CD14-positive monocyte (primary cell): Measurements from ENCODE around the gene CLIP4. TPM values are rescaled to one million over a fixed set of nuclear protein-coding genes. Genes with fewer than 3 reads are reported as not detected.

Experiments
- DNase-seq, 3 donors: peaks; one replicate each; pipeline ENCODE4 v3.0.0-alpha.2; 2011 to 2022
- H2AFZ ChIP-seq: 2 replicates; pipeline ENCODE4 v1.6.0; 2012; ENCODE audit warnings: mild to moderate bottlenecking, low read depth, low read length, inconsistent platforms; ENCODE audit not compliant: insufficient read depth, poor library complexity, severe bottlenecking
- H3K27ac ChIP-seq, 2 donors: 1 replicate in 1 of 2; 2 replicates in 1 of 2; pipeline ENCODE4 v1.5.1; 2012 to 2013; ENCODE audit warnings: low read length in 2 of 2, control low read depth in 1 of 2, inconsistent platforms in 1 of 2, low read depth in 1 of 2, mild to moderate bottlenecking in 1 of 2
- H3K27me3 ChIP-seq, 2 donors: one replicate each; pipeline versions ENCODE4 v1.6.0 to v1.6.1; 2011 to 2013; ENCODE audit warnings: low read length in 2 of 2; ENCODE audit not compliant: control insufficient read depth in 2 of 2, insufficient read depth in 2 of 2
- H3K36me3 ChIP-seq, 2 donors: replicated peaks in 1 of 2; 1 replicate in 1 of 2; 2 replicates in 1 of 2; pipeline versions ENCODE4 v1.5.1 to v1.6.1; 2012 to 2013; ENCODE audit warnings: low read length in 2 of 2, control low read depth in 1 of 2, inconsistent platforms in 1 of 2, mild to moderate bottlenecking in 1 of 2; ENCODE audit not compliant: insufficient read depth in 2 of 2, control insufficient read depth in 1 of 2
- H3K4me1 ChIP-seq, 2 donors: 1 replicate in 1 of 2; 2 replicates in 1 of 2; pipeline versions ENCODE4 v1.5.1 to v1.6.1; 2012 to 2013; ENCODE audit warnings: low read length in 2 of 2, control low read depth in 1 of 2, inconsistent platforms in 1 of 2, mild to moderate bottlenecking in 1 of 2, moderate library complexity in 1 of 2; ENCODE audit not compliant: insufficient read depth in 2 of 2, control insufficient read depth in 1 of 2
- H3K4me2 ChIP-seq: replicated peaks from 2 replicates; pipeline ENCODE3; 2012; ENCODE audit warnings: low read length, moderate library complexity, mild to moderate bottlenecking; ENCODE audit not compliant: poor library complexity, severe bottlenecking; ENCODE audit errors: extremely low read depth
- H3K4me3 ChIP-seq, 3 experiments: fragments of 200-600 bp in 1 of 3; sonication (generic) in 1 of 3; replicated peaks in 1 of 3; 1 replicate in 2 of 3; 2 replicates in 1 of 3; pipeline ENCODE4 v1.5.1; 2011 to 2013; ENCODE audit warnings: low read length in 3 of 3, mild to moderate bottlenecking in 3 of 3, control low read depth in 2 of 3, low read depth in 2 of 3, inconsistent platforms in 1 of 3, moderate library complexity in 1 of 3
- H3K79me2 ChIP-seq: 2 replicates; pipeline ENCODE4 v1.6.0; 2012; ENCODE audit warnings: mild to moderate bottlenecking, control low read depth, inconsistent platforms, low read length, moderate library complexity; ENCODE audit not compliant: insufficient read depth
- H3K9ac ChIP-seq: 2 replicates; pipeline ENCODE4 v1.6.0; 2017; ENCODE audit warnings: low read length, mild to moderate bottlenecking; ENCODE audit not compliant: insufficient read depth, poor library complexity, severe bottlenecking
- H3K9me3 ChIP-seq, 2 donors: replicated peaks in 1 of 2; 1 replicate in 1 of 2; 2 replicates in 1 of 2; pipeline versions ENCODE4 v1.5.1 to v1.6.1; 2012 to 2013; ENCODE audit warnings: low read length in 2 of 2, control low read depth in 1 of 2; ENCODE audit not compliant: control insufficient read depth in 1 of 2, insufficient read depth in 1 of 2
- H4K20me1 ChIP-seq: 2 replicates; pipeline ENCODE4 v1.6.0; 2012; ENCODE audit warnings: mild to moderate bottlenecking, low read length, control low read depth, moderate library complexity; ENCODE audit not compliant: insufficient read depth
- H3K27ac Mint-ChIP-seq, 7 donors: one replicate each; pipeline ENCODE4 v1.8.0; 2020; ENCODE audit warnings: mild to moderate bottlenecking in 7 of 7, mixed read lengths in 7 of 7, moderate library complexity in 6 of 7, inconsistent platforms in 2 of 7
- H3K27me3 Mint-ChIP-seq, 3 donors: one replicate each; pipeline ENCODE4 v1.8.0; 2021 to 2022; ENCODE audit warnings: low read depth in 3 of 3, mild to moderate bottlenecking in 3 of 3, mixed read lengths in 3 of 3, moderate library complexity in 3 of 3, inconsistent platforms in 1 of 3
- H3K36me3 Mint-ChIP-seq, 2 donors: one replicate each; pipeline ENCODE4 v1.8.0; 2020; ENCODE audit warnings: mixed read lengths in 2 of 2, inconsistent platforms in 1 of 2, mild to moderate bottlenecking in 1 of 2
- H3K4me1 Mint-ChIP-seq: one replicate; pipeline ENCODE4 v1.8.0; 2020; ENCODE audit warnings: mild to moderate bottlenecking, mixed read lengths
- H3K4me3 Mint-ChIP-seq, 2 donors: one replicate each; pipeline ENCODE4 v1.8.0; 2020; ENCODE audit warnings: mild to moderate bottlenecking in 2 of 2, mixed read lengths in 2 of 2, moderate library complexity in 1 of 2
- H3K9me3 Mint-ChIP-seq, 7 donors: one replicate each; pipeline ENCODE4 v1.8.0; 2020 to 2022; ENCODE audit warnings: mixed read lengths in 7 of 7, mild to moderate bottlenecking in 6 of 7, moderate library complexity in 6 of 7, inconsistent platforms in 2 of 7
- CTCF ChIP-seq: fragments of 200-600 bp; IDR thresholded peaks from one replicate; pipeline ENCODE4 v1.8.0; 2022; ENCODE audit warnings: antibody characterized with exemption, mild to moderate bottlenecking
- WGBS: methylation state at CpG from one replicate; pipeline ENCODE4 v1.1.5; 2013; ENCODE audit warnings: missing lambda C conversion rate; ENCODE audit not compliant: insufficient coverage; 5-methylcytosine and 5-hydroxymethylcytosine counted together
- intact Hi-C, 2 donors: fragments of 100-400 bp; cut with micrococcal nuclease; formaldehyde crosslinking; loops; one replicate each; pipeline versions ENCODE4 v1.15.0 to v1.15.1; 2023
- polyA plus RNA-seq, 3 donors: library from polyadenylated mRNA; depleted of rRNA in 1 of 3; unstranded in 2 of 3; stranded (reverse) in 1 of 3; fragments of 300-500 nt in 2 of 3; fragments of >200 nt in 1 of 3; fragmentation: Illumina TruSeq in 2 of 3; gene quantifications; 1 replicate in 2 of 3; 2 replicates in 1 of 3; pipeline ENCODE4 v1.2.3, GENCODE V29; 2012 to 2021

CLIP4 gene
- polyA plus RNA-seq, 3 donors = 19.6 to 29.8 (median 21.7) TPM

- Histone ChIP-seq H3K4me2 (no peak overlapping the region), H3K9me3 (no peaks in the 10 kb centered on the region), H4K20me1 (no peaks in the 10 kb centered on the region), H3K27me3 (no peaks in the 10 kb centered on the region), H3K27ac (peak overlapping the region; percentile 37 to 64), H3K4me3 (no peak overlapping the region), H3K36me3 (no peaks in the 10 kb centered on the region), H3K79me2 (no peaks in the 10 kb centered on the region), H3K9ac (no peak overlapping the region), H3K4me1 (peaks cover 22 to 24% of the 10 kb centered on the region in 2 donors), H2AFZ (no peak overlapping the region)
- no peak for TF ChIP-seq CTCF
- no peaks in the 10 kb centered on the region for H3K36me3 Mint-ChIP-seq
- DNase-seq = peak; percentile 37 to 50 (median 48)
- 83% methylated on average over 7 of the region's 8 CpGs for WGBS
- H3K27me3 Mint-ChIP-seq = peaks cover under 1 to 2% (median 2%) of the 10 kb centered on the region in 3 donors
- H3K4me3 Mint-ChIP-seq = no peak overlapping the region
- H3K9me3 Mint-ChIP-seq = peaks cover 0 to 2% (median 0%) of the 10 kb centered on the region in 7 donors
- intact Hi-C loops = no loop called here
- peak overlapping the region; percentile 37 to 91 (median 71) for H3K27ac Mint-ChIP-seq
- peaks cover 15% of the 10 kb centered on the region for H3K4me1 Mint-ChIP-seq
Measured at GRCh38 chr2:29066271-29066860, 48.8 kb upstream of the CLIP4 start.

- peak overlapping the region; percentile 66 to 91 (median 75) for H3K27ac Mint-ChIP-seq
- Histone ChIP-seq H3K36me3 (no peaks in the 10 kb centered on the region), H3K9me3 (no peaks in the 10 kb centered on the region), H3K27me3 (no peaks in the 10 kb centered on the region), H4K20me1 (no peaks in the 10 kb centered on the region), H3K79me2 (no peaks in the 10 kb centered on the region), H3K4me2 (no peak overlapping the region), H2AFZ (no peak overlapping the region), H3K9ac (no peak overlapping the region), H3K27ac (peak overlapping the region; percentile 37 to 64), H3K4me1 (peaks cover 22 to 24% of the 10 kb centered on the region in 2 donors), H3K4me3 (no peak overlapping the region)
- no peaks in the 10 kb centered on the region for H3K36me3 Mint-ChIP-seq
- H3K9me3 Mint-ChIP-seq = peaks cover 0 to 2% (median 0%) of the 10 kb centered on the region in 7 donors
- peaks cover 15% of the 10 kb centered on the region for H3K4me1 Mint-ChIP-seq
- intact Hi-C loops = no loop called here
- peaks cover 1 to 2% (median 2%) of the 10 kb centered on the region in 3 donors for H3K27me3 Mint-ChIP-seq
- H3K4me3 Mint-ChIP-seq = no peak overlapping the region
- 33% methylated on average over 3 of the region's 7 CpGs for WGBS
- TF ChIP-seq CTCF = no peak
- peak; percentile 31 to 39 (median 32) for DNase-seq
Measured at GRCh38 chr2:29066997-29067605, 48.1 kb upstream of the CLIP4 start.
